GM18873 (cell line): ENCODE results near the gene BRK1.
"Not testable (repeated sequence)": the region's sequence is repeated elsewhere in the genome, so short reads cannot be mapped to it uniquely, and the experiment has no call there.

Experiments
- ATAC-seq: cut with Tn5 transposase; IDR thresholded peaks from one replicate; pipeline ENCODE4 v1.9.1; 2021; ENCODE audit warnings: mild to moderate bottlenecking, moderate library complexity, moderate number of reproducible peaks; ENCODE audit not compliant: unreplicated experiment, low FRiP score

BRK1 gene

GRCh38 chr3:10142707-10143560 is 27.5 kb downstream of the BRK1 start:
- ATAC-seq, result no peak

- ATAC-seq, result no peak
These were observed 30.2 kb downstream of the BRK1 start for GRCh38 chr3:10145685-10146084.

- no peak for ATAC-seq
These were observed 33.8 kb downstream of the BRK1 start for GRCh38 chr3:10149226-10149625.

- no peak for ATAC-seq
These were observed 35.5 kb downstream of the BRK1 start for GRCh38 chr3:10150987-10151386.

- ATAC-seq, result no peak
These were observed 39.1 kb downstream of the BRK1 start for GRCh38 chr3:10154335-10155122.

GRCh38 chr3:10155123-10155472 is 39.6 kb downstream of the BRK1 start:
- ATAC-seq, result no peak

- no peak for ATAC-seq
These were observed 40.2 kb downstream of the BRK1 start for GRCh38 chr3:10155658-10156057.

- ATAC-seq, result no peak
These were observed 41.6 kb downstream of the BRK1 start for GRCh38 chr3:10157031-10157430.

GRCh38 chr3:10158555-10158954 is 43.1 kb downstream of the BRK1 start:
- ATAC-seq, result not testable (repeated sequence)

- no peak for ATAC-seq
These were observed 44.9 kb downstream of the BRK1 start for GRCh38 chr3:10160346-10160745.

- ATAC-seq, result no peak
These were observed 45.5 kb downstream of the BRK1 start for GRCh38 chr3:10160925-10161324.

GRCh38 chr3:10162185-10162584 is 46.7 kb downstream of the BRK1 start:
- no peak for ATAC-seq

GRCh38 chr3:10164201-10164545 is 48.7 kb downstream of the BRK1 start:
- not testable (repeated sequence) for ATAC-seq

- ATAC-seq, result peak; percentile 49
These were observed 49.3 kb downstream of the BRK1 start, which contains the start of gene IRAK2 for GRCh38 chr3:10164546-10165393. Gene IRAK2 (plus strand): TSS chr3:10164919. CDS start chr3:10164955, 36 bp downstream.

- no peak for ATAC-seq
These were observed 50.7 kb downstream of the BRK1 start for GRCh38 chr3:10166213-10166604.

- no peak for ATAC-seq
These were observed 53.6 kb downstream of the BRK1 start for GRCh38 chr3:10169000-10169496.

- ATAC-seq, result no peak
These were observed 55.5 kb downstream of the BRK1 start for GRCh38 chr3:10170915-10171478.

GRCh38 chr3:10173095-10173925 is 57.8 kb downstream of the BRK1 start:
- ATAC-seq, result no peak

- no peak for ATAC-seq
These were observed 58.5 kb downstream of the BRK1 start for GRCh38 chr3:10173926-10174435.
